GM12878 (cell line): ENCODE data around the gene ADGRE2. TPM values are rescaled to one million over a fixed set of nuclear protein-coding genes. Genes with fewer than 3 reads are reported as not detected.

Experiments used
- ATAC-seq: fragments of 200-7000 bp; cut with Tn5 transposase; 3 replicates; pipeline ENCODE4 v1.9.1; 2020; ENCODE audit warnings: mild to moderate bottlenecking, moderate library complexity
- BruUV-seq: library from RNA; stranded (reverse); fragments of 400-500 nt; replicated peaks from 2 replicates; lab custom pipeline; 2021; lab: Mats Ljungman, UMichigan
- CTCF ChIA-PET: fragments of 300-600 bp; sonication (Branson Sonifier 250); formaldehyde crosslinking; extraction: SDS; loops from one replicate; lab custom pipeline; 2021; ENCODE audit warnings: inconsistent platforms; lab: Yijun Ruan, JAX
- POLR2A ChIA-PET: fragments of 350-600 bp; formaldehyde crosslinking; extraction: SDS; loops from one replicate; lab custom pipeline; 2021; ENCODE audit warnings: inconsistent platforms; lab: Charles Lee
- RAD21 ChIA-PET: fragments of 300-600 bp; sonication (Branson Sonifier 250); formaldehyde crosslinking; loops from one replicate; lab custom pipeline; 2023; ENCODE audit warnings: antibody characterized with exemption; ENCODE audit not compliant: unreplicated experiment; lab: Charles Lee
- SMC1A ChIA-PET: fragments of 300-600 bp; sonication (Branson Sonifier 250); formaldehyde crosslinking; loops from one replicate; lab custom pipeline; 2023; ENCODE audit not compliant: unreplicated experiment, uncharacterized antibody; lab: Charles Lee
- DNase-seq: peaks from one replicate; pipeline ENCODE4 v3.0.0-alpha.2; 2011; ENCODE audit warnings: low read depth, low spot score
- FAIRE-seq: peaks from 3 replicates; lab custom pipeline; 2011; peaks lifted over from hg19 to GRCh38; lab: Jason Lieb, UNC
- H2AFZ ChIP-seq: 2 replicates; pipeline ENCODE4 v1.6.0; 2011; ENCODE audit warnings: low read depth, low read length, control low read depth; ENCODE audit not compliant: control insufficient read depth
- H3K27ac ChIP-seq: 2 replicates; pipeline ENCODE4 v1.5.1; 2011; ENCODE audit warnings: control low read depth; ENCODE audit not compliant: control insufficient read depth, insufficient read depth
- H3K27me3 ChIP-seq, 2 experiments: replicated peaks in 1 of 2; 2 replicates each; pipeline versions ENCODE4 v1.6.0 to v1.6.1; 2011; ENCODE audit warnings: low read length in 1 of 2; ENCODE audit not compliant: control insufficient read depth in 2 of 2, insufficient read depth in 2 of 2
- H3K36me3 ChIP-seq, 2 experiments: 2 replicates each; pipeline ENCODE4 v1.5.1; 2011; ENCODE audit warnings: low read length in 1 of 2; ENCODE audit not compliant: control insufficient read depth in 2 of 2, insufficient read depth in 2 of 2
- H3K4me1 ChIP-seq: 2 replicates; pipeline ENCODE4 v1.6.1; 2011; ENCODE audit warnings: mild to moderate bottlenecking, low read length, moderate library complexity, mixed read lengths; ENCODE audit not compliant: control insufficient read depth, insufficient read depth
- H3K4me2 ChIP-seq: 2 replicates; pipeline ENCODE4 v1.6.0; 2011; ENCODE audit warnings: control low read depth; ENCODE audit not compliant: control insufficient read depth, insufficient read depth
- H3K4me3 ChIP-seq: fragments of 200-600 bp; sonication (generic); 2 replicates; pipeline ENCODE4 v1.5.1; 2016
- H3K79me2 ChIP-seq: 2 replicates; pipeline ENCODE4 v1.6.0; 2011; ENCODE audit warnings: low read length; ENCODE audit not compliant: control insufficient read depth, insufficient read depth
- H3K9ac ChIP-seq: 2 replicates; pipeline ENCODE4 v1.8.0; 2011; ENCODE audit warnings: low read length, control low read depth, mixed read lengths; ENCODE audit not compliant: control insufficient read depth, insufficient read depth
- H3K9me3 ChIP-seq: replicated peaks from 3 replicates; pipeline ENCODE4 v1.5.1; 2011; ENCODE audit warnings: mild to moderate bottlenecking, low read length; ENCODE audit not compliant: control insufficient read depth, insufficient read depth
- H4K20me1 ChIP-seq: 2 replicates; pipeline ENCODE4 v1.6.0; 2011; ENCODE audit not compliant: control insufficient read depth, insufficient read depth
- CREB1 ChIP-seq: IDR thresholded peaks from 2 replicates; pipeline ENCODE4 v1.6.1; 2012; ENCODE audit warnings: low read depth, mild to moderate bottlenecking, inconsistent platforms
- HCFC1 ChIP-seq: fragments of 150-350 bp; IDR thresholded peaks from 2 replicates; pipeline ENCODE4 v1.6.1; 2014; ENCODE audit warnings: low read length
- MEF2A ChIP-seq: IDR thresholded peaks from 2 replicates; pipeline ENCODE4 v1.6.1; 2011; ENCODE audit warnings: low read depth, mild to moderate bottlenecking, low read length, moderate library complexity; ENCODE audit not compliant: insufficient read depth
- NFYA ChIP-seq: IDR thresholded peaks from 2 replicates; pipeline ENCODE4 v1.6.1; 2011; ENCODE audit warnings: low read depth, mild to moderate bottlenecking, low read length, improper control_type of control experiment, borderline replicate concordance
- NRF1 ChIP-seq: conservative IDR thresholded peaks from 2 replicates; pipeline ENCODE4 v1.6.1; 2011; ENCODE audit warnings: mild to moderate bottlenecking, low read depth, low read length, improper control_type of control experiment
- RFX5 ChIP-seq: IDR thresholded peaks from 2 replicates; pipeline ENCODE4 v1.6.1; 2011; ENCODE audit warnings: low read depth, low read length, improper control_type of control experiment
- WGBS: methylation state at CpG from one replicate; pipeline ENCODE4 v1.1.6; 2016; ENCODE audit warnings: low lambda C conversion rate; ENCODE audit not compliant: insufficient replicate concordance, insufficient coverage; ENCODE audit errors: missing lambda C conversion rate; 5-methylcytosine and 5-hydroxymethylcytosine counted together
- in situ Hi-C: fragments of 300-500 bp; cut with MboI; formaldehyde crosslinking; loops from 9 replicates; pipeline ENCODE4 v1.14.3; 2018; ENCODE audit warnings: mixed read lengths
- intact Hi-C: fragments of 100-400 bp; cut with micrococcal nuclease; formaldehyde crosslinking; loops from one replicate; pipeline ENCODE4 v1.14.2; 2022; ENCODE audit not compliant: unreplicated experiment
- polyA plus RNA-seq, 11 experiments: library from polyadenylated mRNA; depleted of rRNA in 4 of 11; unstranded in 6 of 11; stranded (reverse) in 5 of 11; fragments of >200 nt; fragmentation: Nextera tagmentation in 4 of 11; fragmentation: Illumina TruSeq in 1 of 11; extraction: Ambion mirVana in 4 of 11; extraction: Trizol in 1 of 11; gene quantifications; 1 replicate in 1 of 11; 2 replicates in 10 of 11; pipeline versions ENCODE4 v1.2.1 to v1.2.3, GENCODE V29; 2011 to 2016; ENCODE audit warnings: inconsistent platforms in 2 of 11, missing spikeins in 2 of 11, low read depth in 1 of 11
- total RNA-seq, 4 experiments: library from RNA; depleted of rRNA in 3 of 4; stranded (reverse); fragments of >200 nt in 3 of 4; fragmentation: Illumina TruSeq in 1 of 4; extraction: Trizol in 1 of 4; gene quantifications; 2 replicates each; pipeline versions ENCODE4 v1.2.1 to v1.2.3, GENCODE V29; 2013 to 2021

Gene ADGRE2
- total and polyA plus RNA-seq, 10 of the 15 experiments (the other 5 are each of a cell fraction or from before 2014, with no cell fraction given) = 0.15 to 12.7 (median 4.6) TPM

DNA sequence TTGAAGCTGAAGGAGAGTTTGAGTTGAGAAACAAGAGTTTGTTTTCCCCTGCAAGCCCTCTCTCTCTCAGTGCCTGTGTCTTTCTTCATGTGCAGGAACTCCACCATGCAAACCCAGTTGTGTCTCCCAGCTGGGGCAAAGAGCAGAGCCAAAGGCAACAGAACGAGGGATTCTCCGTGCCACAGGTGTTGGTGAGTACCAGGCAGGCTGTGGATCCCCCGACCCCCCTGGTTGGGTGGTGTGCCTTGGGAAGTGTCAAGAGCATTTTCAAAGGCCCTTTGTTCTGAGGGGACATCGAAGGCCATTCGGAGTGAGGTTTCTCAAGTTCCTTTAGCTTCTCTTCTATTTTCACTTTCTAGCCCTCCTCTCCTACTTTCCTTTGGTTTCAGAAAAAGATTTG, 82.9 kb downstream of the ADGRE2 start (continued):
- no peak for TF ChIP-seq NFYA
- no peak for TF ChIP-seq RFX5
- no peak for TF ChIP-seq HCFC1
- TF ChIP-seq MEF2A = no peak

DNA sequence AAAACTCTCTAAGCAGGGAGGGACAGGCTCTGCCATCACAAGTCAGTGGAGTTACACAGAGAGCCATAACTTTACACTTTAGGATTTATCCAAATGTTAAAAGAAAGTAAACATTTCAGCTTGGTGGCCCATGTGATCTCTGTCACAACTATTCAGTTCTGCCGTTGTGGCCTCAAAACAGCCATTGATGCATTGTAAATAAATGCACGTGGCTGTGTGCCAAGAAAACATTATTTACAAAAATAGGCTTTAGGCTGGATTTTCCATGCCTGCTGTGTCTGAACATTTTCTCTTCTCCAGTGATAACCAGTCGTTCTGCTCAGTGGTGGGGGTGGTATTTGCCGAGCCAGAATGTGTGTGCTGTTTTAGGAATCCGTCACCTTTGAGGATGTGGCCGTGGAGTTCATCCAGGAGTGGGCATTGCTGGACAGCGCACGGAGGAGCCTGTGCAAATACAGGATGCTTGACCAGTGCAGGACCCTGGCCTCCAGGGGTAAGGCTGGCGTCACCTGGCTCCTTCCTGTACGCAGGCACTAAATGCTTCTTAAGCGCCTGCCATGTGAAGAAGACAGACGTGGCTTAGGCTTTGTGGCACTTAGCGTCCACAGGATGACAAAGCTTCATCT, 83.6 kb downstream of the ADGRE2 start:
- no TSS peak for BruUV-seq
- Histone ChIP-seq H3K4me3 (no peak overlapping the region), H3K27ac (no peak overlapping the region), H3K4me1 (no peaks in the 10 kb centered on the region), H3K27me3 (no peaks in the 10 kb centered on the region), H3K79me2 (no peaks in the 10 kb centered on the region; the same call in 1 of the 2 replicates), H2AFZ (no peak overlapping the region), H3K4me2 (no peak overlapping the region), H3K9ac (no peak overlapping the region), H3K36me3 (no peaks in the 10 kb centered on the region; a peak in 2 of 4 replicates), H3K9me3 (no peaks in the 10 kb centered on the region), H4K20me1 (no peaks in the 10 kb centered on the region)
- ATAC-seq (no peak), FAIRE-seq (no peak), DNase-seq (no peak)
- 77% methylated on average over 13 of the region's 13 CpGs for WGBS
- in situ Hi-C loops (no loop called here), intact Hi-C loops (no loop called here)
- ChIA-PET CTCF (interaction anchor here (0.6 to 12.9 kb wide), 2 partner anchors 119 to 753 kb away, joined by 3 to 803 read pairs; partner anchors contain the start of gene NDUFB7), POLR2A (interaction anchor here (0.7 kb wide), 1 partner anchor 68 kb away, joined by 3 read pairs; no protein-coding TSS in a partner anchor), SMC1A (interaction anchor here (0.6 kb wide), 1 partner anchor 1320 kb away, joined by 4 read pairs; no protein-coding TSS in a partner anchor), RAD21 (no interaction called here)
- TF ChIP-seq NRF1 (no peak), CREB1 (no peak)
